Left lung (tissue), 14 donors: ENCODE measurements around the gene TMEM184B. TPM values are rescaled to one million over a fixed set of nuclear protein-coding genes. Genes with fewer than 3 reads are reported as not detected.

Experiments
- ATAC-seq: fragments of 200-7000 bp; cut with Tn5 transposase; one replicate; pipeline ENCODE4 v1.9.1; 2020; ENCODE audit warnings: moderate library complexity
- DNase-seq, 4 donors: peaks; one replicate each; pipeline ENCODE4 v3.0.0-alpha.2; 2013 to 2020
- H3K27ac ChIP-seq, 2 donors: fragments of 200-600 bp; sonication (generic) in 1 of 2; one replicate each; pipeline versions ENCODE4 v1.5.0 to v1.8.0; 2020 to 2021
- H3K27me3 ChIP-seq, 2 donors: fragments of 200-600 bp; sonication (generic) in 1 of 2; one replicate each; pipeline versions ENCODE4 v1.5.0 to v1.8.0; 2020 to 2021
- H3K36me3 ChIP-seq, 2 donors: fragments of 200-600 bp; sonication (generic) in 1 of 2; one replicate each; pipeline versions ENCODE4 v1.5.0 to v1.8.0; 2020 to 2021
- H3K4me1 ChIP-seq, 2 donors: fragments of 200-600 bp; one replicate each; pipeline ENCODE4 v1.8.0; 2021
- H3K4me3 ChIP-seq, 2 donors: fragments of 200-600 bp; sonication (generic) in 1 of 2; one replicate each; pipeline versions ENCODE4 v1.5.0 to v1.8.0; 2020 to 2021; ENCODE audit warnings: mild to moderate bottlenecking in 1 of 2
- H3K9me3 ChIP-seq, 2 donors: fragments of 200-600 bp; sonication (generic) in 1 of 2; one replicate each; pipeline versions ENCODE4 v1.5.0 to v1.8.0; 2020 to 2021
- intact Hi-C, 2 donors: fragments of 100-400 bp; cut with DNase I; formaldehyde crosslinking; loops; one replicate each; pipeline versions ENCODE4 v1.11.2 to v1.14.2; 2022
- long read RNA-seq, 12 donors: library from polyadenylated mRNA in 2 of 12; unstranded in 2 of 12; transcript quantifications; one replicate each; pipeline ENCODE4 v2.0.0 and lab custom pipeline, GENCODE V29; 2019 to 2026
- polyA plus RNA-seq, 6 donors: library from polyadenylated mRNA; unstranded; fragments of 120-200 nt; gene quantifications; one replicate each; pipeline ENCODE4 v1.2.1, GENCODE V29; 2013; ENCODE audit not compliant: insufficient read length in 6 of 6
- total RNA-seq, 2 donors: library from RNA; stranded (reverse); fragmentation: NEBNext Ultra II Directional; extraction: Animal tissue kit (Norgen Biotek cat#: 25700); gene quantifications; one replicate each; pipeline ENCODE4 v1.2.1, GENCODE V29; 2021
- TF ChIP-seq, protein P1 (sequence below), 2 donors: fragments of 200-600 bp; sonication (generic) in 1 of 2; IDR thresholded peaks; one replicate each; pipeline versions ENCODE4 v1.5.0 to v1.8.0; 2021; ENCODE audit warnings: antibody characterized with exemption in 2 of 2
- donor health status: DM: no; HTN: yes; CAD: no.
- donor health status: DM: no; HTN: no; CAD: no.

TMEM184B gene
- total RNA-seq (10 to 100 TPM; 84.5 to 98.3 TPM), polyA plus RNA-seq (10 to 100 TPM; 33.7 to 43.8 (median 38.0) TPM)
- long read RNA-seq, donor 1, full-length matches to known transcripts, result 44 of 49 reads
- long read RNA-seq, donor 1, partial matches to known transcripts, result 5 of 49 reads
- long read RNA-seq, donor 1, other reads (novel, unspliced or antisense), result 0 of 49 reads
- long read RNA-seq, donor 2, full-length matches to known transcripts, result 60 of 60 reads
- long read RNA-seq, donor 2, partial matches to known transcripts, result 0 of 60 reads
- long read RNA-seq, donor 2, other reads (novel, unspliced or antisense), result 0 of 60 reads
- long read RNA-seq, donor 3, full-length matches to known transcripts, result 27 of 27 reads
- long read RNA-seq, donor 3, partial matches to known transcripts, result 0 of 27 reads
- long read RNA-seq, donor 3, other reads (novel, unspliced or antisense), result 0 of 27 reads
- long read RNA-seq, donor 4, full-length matches to known transcripts, result 7 of 11 reads
- long read RNA-seq, donor 4, partial matches to known transcripts, result 2 of 11 reads
- long read RNA-seq, donor 4, other reads (novel, unspliced or antisense), result 2 of 11 reads
- long read RNA-seq, donor 5, full-length matches to known transcripts, result 41 of 41 reads
- long read RNA-seq, donor 5, partial matches to known transcripts, result 0 of 41 reads
- long read RNA-seq, donor 5, other reads (novel, unspliced or antisense), result 0 of 41 reads
- long read RNA-seq, donor 6, full-length matches to known transcripts, result 28 of 28 reads
- long read RNA-seq, donor 6, partial matches to known transcripts, result 0 of 28 reads
- long read RNA-seq, donor 6, other reads (novel, unspliced or antisense), result 0 of 28 reads
- long read RNA-seq, donor 7, full-length matches to known transcripts, result 10 of 10 reads
- long read RNA-seq, donor 7, partial matches to known transcripts, result 0 of 10 reads
- long read RNA-seq, donor 7, other reads (novel, unspliced or antisense), result 0 of 10 reads
- long read RNA-seq, donor 8, full-length matches to known transcripts, result 29 of 29 reads
- long read RNA-seq, donor 8, partial matches to known transcripts, result 0 of 29 reads
- long read RNA-seq, donor 8, other reads (novel, unspliced or antisense), result 0 of 29 reads
- long read RNA-seq, donor 9, full-length matches to known transcripts, result 1 of 1 reads
- long read RNA-seq, donor 9, partial matches to known transcripts, result 0 of 1 reads
- long read RNA-seq, donor 9, other reads (novel, unspliced or antisense), result 0 of 1 reads
- long read RNA-seq, donor 10, full-length matches to known transcripts, result 3 of 17 reads
- long read RNA-seq, donor 10, partial matches to known transcripts, result 8 of 17 reads
- long read RNA-seq, donor 10, other reads (novel, unspliced or antisense), result 6 of 17 reads
- long read RNA-seq, donor 11, full-length matches to known transcripts, result 73 of 73 reads
- long read RNA-seq, donor 11, partial matches to known transcripts, result 0 of 73 reads
- long read RNA-seq, donor 11, other reads (novel, unspliced or antisense), result 0 of 73 reads
- long read RNA-seq, donor 12, full-length matches to known transcripts, result 23 of 23 reads
- long read RNA-seq, donor 12, partial matches to known transcripts, result 0 of 23 reads
- long read RNA-seq, donor 12, other reads (novel, unspliced or antisense), result 0 of 23 reads

DNA sequence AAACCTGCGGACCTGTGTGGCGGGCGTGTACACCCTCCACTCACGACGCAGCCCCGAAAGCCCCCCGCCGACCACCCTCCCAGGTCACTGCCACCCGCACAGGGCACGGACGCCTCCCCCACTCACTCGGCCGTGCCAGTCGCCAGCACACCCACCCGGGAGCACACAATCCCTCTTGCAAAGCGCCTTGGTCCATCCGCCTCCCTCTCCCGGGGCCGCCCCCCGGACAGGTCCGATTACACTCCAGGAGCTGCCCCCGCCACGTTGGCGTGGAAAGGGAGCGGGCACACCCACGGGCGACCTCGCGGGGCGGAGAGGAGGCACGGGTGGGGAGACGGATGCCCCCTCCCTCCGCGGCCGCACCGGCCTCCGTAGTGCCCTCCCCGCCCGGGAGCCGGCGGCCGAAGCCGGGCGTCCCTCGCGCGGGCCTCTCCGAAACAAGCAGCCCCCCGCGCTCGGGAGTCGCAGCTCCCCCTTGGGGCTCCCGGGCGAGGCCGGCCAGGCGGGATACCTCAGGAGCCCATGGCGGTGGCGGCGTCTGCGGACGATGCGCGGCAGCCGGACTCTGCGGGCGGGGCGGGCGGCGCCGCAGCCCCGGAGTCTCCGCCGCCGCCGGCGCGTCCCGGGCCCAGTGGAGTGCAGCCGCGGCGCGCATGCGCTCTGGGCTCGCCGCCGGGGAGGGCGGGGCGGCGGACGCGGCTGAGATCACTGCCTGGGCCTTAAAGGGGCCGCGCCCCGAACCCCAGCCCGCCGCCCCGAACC, at the start of gene TMEM184B:
TSS of gene TMEM184B (minus strand) at position 638 of the 762 bp plus-strand sequence. CDS start 25,049 bp downstream, outside the sequence.
- intact Hi-C loops, result no loop called here
- DNase-seq (peak; percentile 72 to 95 (median 88)), ATAC-seq (peak; percentile 92)
- peaks cover 21 to 51% of the 10 kb centered on the region in 2 donors for H3K4me1 ChIP-seq
- H3K4me3 ChIP-seq, result peak within 1 kb of the TSS; percentile 95 to 97
- no peaks in the 10 kb centered on the region for H3K36me3 ChIP-seq
- no peaks in the 10 kb centered on the region for H3K9me3 ChIP-seq
- H3K27ac ChIP-seq, result peak within 1 kb of the TSS; percentile 85 to 88
- H3K27me3 ChIP-seq, result no peaks in the 10 kb centered on the region
- TF ChIP-seq, protein P1, sequence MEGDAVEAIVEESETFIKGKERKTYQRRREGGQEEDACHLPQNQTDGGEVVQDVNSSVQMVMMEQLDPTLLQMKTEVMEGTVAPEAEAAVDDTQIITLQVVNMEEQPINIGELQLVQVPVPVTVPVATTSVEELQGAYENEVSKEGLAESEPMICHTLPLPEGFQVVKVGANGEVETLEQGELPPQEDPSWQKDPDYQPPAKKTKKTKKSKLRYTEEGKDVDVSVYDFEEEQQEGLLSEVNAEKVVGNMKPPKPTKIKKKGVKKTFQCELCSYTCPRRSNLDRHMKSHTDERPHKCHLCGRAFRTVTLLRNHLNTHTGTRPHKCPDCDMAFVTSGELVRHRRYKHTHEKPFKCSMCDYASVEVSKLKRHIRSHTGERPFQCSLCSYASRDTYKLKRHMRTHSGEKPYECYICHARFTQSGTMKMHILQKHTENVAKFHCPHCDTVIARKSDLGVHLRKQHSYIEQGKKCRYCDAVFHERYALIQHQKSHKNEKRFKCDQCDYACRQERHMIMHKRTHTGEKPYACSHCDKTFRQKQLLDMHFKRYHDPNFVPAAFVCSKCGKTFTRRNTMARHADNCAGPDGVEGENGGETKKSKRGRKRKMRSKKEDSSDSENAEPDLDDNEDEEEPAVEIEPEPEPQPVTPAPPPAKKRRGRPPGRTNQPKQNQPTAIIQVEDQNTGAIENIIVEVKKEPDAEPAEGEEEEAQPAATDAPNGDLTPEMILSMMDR (IDR thresholded peaks at IDR 0.05), result no peak

DNA sequence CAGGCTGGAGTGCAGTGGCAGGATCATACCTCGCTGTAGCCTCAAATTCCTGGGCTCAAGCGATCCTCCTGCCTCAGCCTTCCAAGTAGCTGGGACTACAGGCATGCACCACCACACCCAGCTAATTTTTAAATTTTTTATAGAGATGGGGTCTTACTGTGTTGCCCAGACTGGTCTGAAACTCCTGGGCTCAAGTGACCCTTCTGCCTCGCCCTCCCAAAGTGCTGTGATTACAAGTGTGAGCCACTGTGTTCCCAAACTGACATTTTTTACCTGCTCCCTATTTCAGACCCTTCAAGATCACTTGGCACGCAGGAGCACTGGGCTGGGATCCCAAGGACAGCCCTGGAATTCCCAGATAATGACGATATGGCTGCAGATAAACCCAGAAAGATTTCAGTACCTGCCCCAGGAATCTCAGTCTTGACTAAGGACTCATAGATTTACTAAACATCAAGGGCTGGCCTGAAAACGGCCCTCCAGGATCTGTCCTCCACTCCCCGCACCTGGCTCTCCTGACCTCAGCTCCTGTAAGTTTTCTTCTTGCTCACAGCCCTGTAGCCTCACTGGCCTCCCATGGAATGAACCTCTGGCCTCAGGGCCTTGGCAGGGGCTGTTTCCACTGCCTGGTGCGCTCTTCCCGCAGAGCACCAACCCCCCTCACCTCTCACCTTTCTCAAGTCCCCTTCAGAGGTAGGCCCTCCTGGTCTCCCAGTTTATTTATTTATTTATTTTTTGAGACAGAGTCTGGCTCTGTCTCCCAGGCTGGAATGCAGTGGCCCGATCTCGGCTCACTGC, 48.0 kb upstream of the TMEM184B start:
- Histone ChIP-seq H3K36me3 (no peaks in the 10 kb centered on the region), H3K27me3 (peaks cover 0 to 9% of the 10 kb centered on the region in 2 donors), H3K27ac (no peak overlapping the region), H3K4me1 (peaks cover 10 to 22% of the 10 kb centered on the region in 2 donors), H3K4me3 (no peak overlapping the region), H3K9me3 (no peaks in the 10 kb centered on the region)
- intact Hi-C loops, result no loop called here
- ATAC-seq, result no peak
- TF ChIP-seq, protein P1 (IDR thresholded peaks at IDR 0.05), result no peak
- no peak for DNase-seq

DNA sequence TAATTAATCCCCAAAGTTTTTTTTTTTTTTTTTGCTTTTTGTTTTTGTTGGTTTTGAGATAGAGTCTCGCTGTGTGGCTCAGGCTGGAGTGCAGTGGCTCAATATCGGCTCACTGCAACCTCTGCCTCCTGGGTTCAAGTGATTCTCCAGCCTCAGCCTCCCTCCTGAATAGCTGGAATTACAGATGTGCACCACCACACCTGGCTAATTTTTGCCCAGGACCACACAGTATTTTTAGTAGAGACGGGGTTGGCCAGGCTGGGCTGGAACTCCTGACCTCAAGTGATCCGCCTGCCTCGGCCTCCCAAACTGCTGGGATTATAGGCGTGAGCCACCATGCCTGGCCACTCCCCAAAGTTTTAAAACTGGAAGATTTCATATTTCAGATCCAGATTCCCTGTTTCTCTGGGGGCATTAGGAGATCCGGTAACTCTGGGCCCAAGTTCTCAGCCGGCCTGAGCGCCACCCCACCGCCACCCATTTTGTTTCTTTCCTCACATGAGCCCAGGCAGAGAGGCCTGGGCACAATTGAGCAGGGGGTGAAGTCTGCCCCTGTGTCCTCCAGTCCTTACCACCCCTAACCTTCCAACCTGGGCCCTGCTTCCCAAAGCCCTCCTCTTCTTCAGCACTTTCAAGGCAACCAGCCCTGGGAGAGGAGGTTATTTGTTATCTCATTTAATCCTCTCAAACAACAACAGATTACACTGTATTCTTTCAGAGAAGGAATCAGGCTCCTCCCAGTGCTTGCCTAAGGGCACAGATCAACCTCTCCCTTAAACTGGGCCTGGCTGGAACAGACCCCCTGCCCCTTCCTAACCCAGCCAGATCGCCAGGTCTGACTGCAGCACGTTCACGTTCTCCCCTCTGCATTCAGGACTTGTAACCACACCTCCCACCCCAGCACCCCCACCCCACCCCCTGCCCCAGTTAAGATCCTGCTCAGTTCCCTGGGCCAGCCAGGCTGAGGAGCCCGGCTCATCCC, 46.3 kb upstream of the TMEM184B start:
- TF ChIP-seq, protein P1 (IDR thresholded peaks at IDR 0.05), result no peak
- Histone ChIP-seq H3K36me3 (no peaks in the 10 kb centered on the region), H3K4me1 (peaks cover 16 to 37% of the 10 kb centered on the region in 2 donors), H3K27me3 (peaks cover 0 to 9% of the 10 kb centered on the region in 2 donors), H3K4me3 (no peak overlapping the region), H3K9me3 (no peaks in the 10 kb centered on the region), H3K27ac (peak overlapping the region; percentile 83 to 91)
- ATAC-seq, result no peak
- DNase-seq, result no peak
- intact Hi-C loops, result no loop called here
